Measurements from ENCODE around the gene KRTAP5-5.
"Not testable (repeated sequence)": the region's sequence is repeated elsewhere in the genome, so short reads cannot be mapped to it uniquely, and the experiment has no call there.

KRTAP5-5 gene

DNA sequence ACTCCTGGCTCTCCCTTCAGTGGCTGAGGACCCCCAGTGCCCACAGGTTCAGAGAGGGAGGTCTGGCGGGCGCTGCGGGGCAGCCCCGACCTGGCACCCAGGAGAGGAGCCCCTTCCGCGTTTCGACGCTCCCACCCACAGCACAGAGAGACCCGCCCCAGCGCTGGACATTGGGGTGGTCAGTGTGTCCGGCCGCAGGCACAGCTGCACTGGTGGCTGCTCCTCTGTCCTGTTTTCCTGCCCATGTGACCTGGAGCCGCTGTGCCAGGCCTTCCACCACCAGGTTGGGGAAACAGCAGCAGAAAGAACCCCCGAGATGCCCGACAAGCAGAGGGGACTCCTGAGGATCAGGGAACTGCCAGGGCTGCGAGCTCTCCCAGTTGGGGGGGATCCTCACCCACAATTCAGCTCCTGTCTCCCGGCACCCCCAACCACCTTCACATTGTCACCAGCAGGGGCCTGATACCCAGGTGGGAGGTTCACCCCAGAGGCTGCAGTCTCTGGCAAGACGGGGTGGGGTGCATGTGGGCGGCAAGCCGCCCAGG, 13.6 kb downstream of the KRTAP5-5 start:
- no peak for DNase-seq

DNA sequence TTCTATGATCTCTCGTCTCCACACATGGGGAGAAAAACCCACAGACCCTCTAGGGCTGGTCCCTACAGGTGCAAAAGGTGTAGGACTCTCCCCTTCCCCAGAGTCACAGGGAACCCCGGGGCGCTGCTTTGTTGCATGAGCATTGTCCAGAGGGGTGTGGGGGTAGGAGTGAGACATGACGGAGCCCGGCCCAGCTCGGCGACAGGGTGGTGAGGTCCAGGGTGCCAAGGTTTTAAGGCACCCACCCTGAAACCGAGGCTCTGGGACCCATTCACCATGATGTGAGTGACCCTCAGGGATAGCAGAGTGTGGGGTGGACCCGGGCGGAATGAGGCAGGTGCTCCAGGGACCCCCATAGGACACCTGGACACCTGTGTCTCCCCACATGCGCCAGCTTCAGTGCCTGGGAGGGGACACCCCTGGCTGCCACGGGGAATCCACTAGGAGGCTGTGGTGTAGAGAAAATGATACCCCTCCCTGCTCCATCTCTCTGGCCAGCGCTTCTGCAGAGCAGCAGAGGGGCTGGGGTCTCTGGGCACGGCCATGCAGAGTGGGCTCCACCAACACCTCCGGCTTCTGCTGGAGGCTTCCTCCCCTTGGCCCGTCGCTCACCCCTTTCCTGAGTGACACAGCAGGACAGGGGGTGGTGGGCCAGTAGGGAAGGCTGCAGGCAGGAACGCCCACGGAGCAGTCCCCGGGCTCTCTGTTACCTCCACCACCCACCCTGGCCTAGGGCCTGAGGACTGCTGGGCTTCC, 15.2 kb downstream of the KRTAP5-5 start:
- DNase-seq, result no peak

DNA sequence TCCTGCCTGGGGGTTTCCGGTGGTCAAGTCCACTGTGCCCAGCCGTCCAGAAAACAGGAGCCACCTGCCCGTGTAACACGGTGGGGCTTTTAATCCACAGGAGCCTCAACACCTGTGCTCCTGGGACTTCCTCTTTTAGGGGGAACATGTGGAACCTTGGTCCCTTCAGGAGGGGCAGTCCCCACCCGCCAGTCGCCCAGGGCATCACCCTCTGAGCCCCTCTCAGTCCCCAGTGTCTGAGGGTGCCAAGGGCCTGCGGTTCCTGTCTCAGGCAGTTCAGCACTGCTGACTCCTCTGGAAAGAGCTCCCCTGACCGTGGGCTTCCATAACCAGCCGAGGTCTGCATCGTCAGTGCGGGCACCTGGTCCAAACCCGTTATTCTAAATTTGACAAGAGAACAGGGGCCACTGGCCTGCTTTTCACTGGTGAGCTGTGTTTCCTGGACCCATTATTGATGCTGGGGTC, 15.8 kb downstream of the KRTAP5-5 start:
- no peak for DNase-seq

DNA sequence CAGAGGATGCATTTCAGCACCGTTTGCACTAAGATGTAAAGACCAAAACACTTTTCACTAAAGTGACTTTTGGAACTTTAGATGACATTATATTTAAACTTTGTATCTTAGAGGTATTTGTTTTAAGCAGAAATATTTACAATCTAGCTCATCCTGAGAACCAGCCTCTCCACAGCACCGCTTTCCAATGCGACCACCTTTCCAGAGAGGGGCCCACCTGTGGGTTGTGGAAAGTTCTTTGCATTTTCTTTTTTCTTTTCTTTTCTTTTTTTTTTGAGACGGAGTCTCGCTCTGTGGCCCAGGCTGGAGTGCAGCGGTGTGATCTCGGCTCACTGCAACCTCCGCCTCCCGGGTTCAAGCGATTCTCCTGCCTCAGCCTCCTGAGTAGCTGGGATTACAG, 17.0 kb downstream of the KRTAP5-5 start:
- not testable (repeated sequence) for DNase-seq

DNA sequence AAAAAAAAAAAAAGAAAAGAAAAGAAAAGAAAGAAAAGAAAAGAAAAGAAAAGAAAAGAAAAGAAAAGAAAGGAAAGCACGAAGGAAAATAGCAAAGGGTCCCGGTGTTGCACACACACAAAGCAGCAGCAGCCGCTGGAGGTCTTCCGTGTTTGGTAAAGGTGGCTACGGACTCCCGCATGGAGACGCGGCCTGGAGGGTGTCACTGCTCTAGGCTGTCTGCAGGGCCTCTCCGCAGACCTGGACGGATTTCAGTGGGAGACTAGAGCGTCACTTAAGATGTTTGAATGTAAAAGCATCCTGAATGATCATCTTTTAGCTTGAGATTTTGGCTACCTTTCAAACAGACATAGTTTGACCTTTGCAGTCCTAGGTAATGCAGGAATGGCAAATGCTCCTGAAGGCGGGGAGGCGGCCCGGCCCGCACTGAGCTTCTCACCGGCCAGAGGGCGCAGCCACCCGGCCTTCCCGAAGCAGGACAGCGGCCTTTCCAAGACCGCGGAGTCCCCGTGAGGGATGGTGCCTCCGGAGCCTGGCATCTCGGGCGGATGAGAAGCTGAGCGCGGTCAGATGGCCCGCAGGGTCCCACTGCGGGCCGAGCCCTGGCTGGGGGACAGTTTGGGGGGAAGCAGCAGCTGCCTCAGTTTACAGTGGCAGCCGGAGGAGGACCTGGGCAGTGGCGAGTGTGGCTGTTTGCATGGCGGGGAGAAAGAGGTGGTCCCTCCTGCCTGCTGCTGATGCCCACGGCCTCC, 18.5 kb downstream of the KRTAP5-5 start:
- no peak for DNase-seq

DNA sequence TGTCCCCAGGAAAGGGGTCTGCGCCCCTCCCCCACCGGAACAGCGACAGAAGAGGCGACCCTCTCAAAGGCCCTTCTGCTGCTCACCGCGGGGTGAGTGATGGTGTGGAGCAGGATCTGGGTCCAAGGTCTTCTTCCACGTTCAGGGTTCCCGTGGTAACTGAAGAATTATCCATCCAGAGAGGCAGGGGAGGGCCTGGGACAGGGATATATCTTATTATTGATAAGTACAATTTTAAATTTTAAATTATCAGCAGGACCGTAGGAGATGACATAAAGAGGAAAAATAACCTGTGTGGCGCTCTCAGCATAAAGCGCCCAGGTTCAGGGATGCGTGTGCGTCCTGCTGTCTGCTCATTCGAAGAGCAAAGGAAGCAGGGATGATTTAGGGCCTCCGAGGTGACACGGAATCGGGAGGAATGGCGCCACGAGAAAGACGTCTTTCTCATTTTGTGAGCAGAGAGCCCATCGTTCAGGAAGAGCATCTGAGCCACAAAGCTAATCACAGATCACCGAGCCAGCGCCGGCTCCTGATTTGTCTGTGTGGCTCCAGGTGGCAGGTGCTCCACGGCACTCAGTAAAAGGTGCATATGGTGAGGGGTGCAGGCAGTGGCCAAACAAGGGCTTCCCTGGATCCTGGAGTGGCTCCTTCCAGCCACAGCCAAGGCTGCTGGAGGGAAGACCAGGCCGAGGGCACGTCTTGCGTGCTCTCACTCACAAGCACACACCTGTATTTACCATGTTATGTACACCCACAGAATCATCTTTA, 19.3 kb downstream of the KRTAP5-5 start:
- DNase-seq, result no peak

DNA sequence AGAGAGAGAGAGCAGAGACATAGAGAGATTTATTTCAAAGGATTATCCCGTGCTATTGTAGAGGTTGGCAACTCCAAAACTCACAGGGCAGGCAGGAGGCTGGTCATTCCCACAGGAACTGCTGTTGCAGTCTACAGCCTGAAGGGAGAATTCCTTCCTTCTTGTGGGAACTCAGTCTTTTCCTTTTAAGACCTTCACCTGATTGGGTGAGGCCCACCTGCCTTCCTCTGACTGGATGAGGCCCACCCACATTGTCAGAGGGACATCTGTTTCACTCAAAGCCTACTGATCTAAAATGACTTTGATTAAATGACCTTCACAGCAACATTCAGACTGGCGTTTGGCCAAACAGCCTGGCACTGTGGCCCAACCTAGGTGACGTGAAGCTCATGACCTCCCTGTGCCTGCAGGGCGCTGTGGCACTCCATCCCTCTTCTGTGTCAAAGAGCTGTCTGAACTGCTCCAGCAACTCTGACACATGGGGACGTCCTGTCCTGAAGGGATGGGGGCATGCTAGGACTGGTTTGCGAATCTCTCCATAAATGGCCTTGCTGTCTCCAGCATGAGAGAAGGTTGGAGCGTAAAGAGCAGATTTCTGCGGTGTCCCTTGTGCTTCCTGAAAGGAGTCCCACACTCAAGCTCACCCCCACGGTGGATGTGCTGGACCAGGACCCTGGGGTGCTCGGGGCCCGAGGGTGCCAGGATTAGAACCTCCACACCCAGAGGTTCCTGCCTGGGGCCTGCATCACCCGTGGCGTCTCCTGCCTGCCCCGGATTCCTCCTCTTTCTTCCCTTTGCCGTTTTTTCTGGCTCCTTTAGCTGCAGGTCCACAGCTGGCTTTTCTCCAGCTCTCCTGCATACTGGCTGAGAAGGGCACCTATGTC, 20.7 kb downstream of the KRTAP5-5 start:
- DNase-seq, result no peak

DNA sequence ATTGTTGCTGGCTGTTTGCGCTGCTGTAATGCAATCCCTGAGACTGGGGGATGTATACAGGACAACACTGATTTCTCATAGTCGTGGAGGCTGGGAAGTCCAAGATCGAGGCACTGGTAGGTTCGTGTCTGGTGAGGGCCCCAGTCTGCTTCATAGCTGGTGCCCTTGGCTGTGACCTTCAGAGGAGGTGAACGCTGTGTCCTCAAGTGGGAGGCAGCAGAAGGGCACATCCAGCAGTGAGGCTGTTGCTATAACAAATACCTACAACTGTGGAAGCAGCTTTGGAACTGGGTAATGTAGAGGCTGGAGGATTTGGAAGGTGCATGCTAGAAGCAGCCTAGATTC, 21.3 kb downstream of the KRTAP5-5 start:
- DNase-seq, result no peak

DNA sequence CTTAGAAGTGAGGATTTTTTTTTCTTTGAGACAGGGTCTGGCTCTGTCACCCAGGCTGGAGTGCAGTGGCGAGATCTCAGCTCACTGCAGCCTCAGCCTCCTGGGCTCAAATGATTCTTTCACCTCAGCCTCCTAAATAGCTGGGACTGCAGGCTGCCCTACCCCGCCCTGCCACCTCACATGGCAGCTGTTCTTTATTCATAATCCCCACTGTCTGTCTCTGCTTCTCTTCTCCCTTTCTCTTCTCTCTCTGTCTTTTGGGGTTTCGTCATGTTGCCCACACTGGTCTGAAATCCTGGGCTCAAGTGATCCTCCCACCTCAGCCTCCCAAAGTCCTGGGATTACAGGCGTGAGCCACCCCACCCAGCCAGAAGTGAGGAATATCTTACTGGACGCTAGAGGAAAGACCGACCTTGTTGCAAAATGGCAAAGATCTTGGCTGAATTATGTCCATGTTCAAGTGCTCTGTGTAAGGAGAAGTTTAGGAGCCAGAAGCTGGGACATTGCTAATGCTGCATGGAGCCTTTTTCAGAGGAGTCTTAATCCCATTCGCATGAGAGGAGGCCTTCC, 21.9 kb downstream of the KRTAP5-5 start:
- no peak for DNase-seq

DNA sequence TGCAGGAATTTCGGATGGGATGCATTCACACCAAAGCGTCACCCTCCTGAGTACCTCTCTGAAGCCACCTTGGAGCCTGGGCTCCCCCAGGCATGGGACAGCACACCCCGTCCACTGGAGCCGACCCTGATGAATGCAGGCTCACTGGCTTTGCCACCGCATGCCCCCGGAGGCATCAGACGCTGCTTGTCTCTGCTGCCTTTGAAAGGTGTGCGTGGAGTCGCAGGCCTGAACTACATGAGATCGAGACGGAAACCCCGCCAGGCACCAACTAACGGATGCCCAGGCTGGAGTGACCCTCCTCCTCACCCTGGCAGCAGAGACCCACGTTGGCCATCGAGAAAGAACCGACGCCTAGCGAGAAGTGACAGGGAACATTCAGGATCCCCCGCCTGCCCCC, 22.5 kb downstream of the KRTAP5-5 start:
- DNase-seq, result no peak

DNA sequence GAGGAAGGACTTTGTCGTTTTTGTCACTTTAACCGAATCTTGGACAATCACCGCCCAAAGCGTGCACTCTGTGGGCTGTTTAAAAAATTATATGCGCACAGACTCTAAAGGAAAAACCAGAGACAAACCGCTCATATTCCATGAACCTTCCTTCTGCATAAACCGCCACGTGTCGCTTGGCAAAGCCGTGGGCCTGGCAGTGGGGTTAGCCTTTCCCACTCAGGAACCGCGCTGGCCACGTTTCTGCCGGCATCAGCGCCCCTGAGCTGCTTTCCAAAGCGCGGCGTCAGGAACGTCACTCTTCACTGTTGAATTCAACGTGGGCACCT, 22.8 kb downstream of the KRTAP5-5 start:
- DNase-seq, result no peak

DNA sequence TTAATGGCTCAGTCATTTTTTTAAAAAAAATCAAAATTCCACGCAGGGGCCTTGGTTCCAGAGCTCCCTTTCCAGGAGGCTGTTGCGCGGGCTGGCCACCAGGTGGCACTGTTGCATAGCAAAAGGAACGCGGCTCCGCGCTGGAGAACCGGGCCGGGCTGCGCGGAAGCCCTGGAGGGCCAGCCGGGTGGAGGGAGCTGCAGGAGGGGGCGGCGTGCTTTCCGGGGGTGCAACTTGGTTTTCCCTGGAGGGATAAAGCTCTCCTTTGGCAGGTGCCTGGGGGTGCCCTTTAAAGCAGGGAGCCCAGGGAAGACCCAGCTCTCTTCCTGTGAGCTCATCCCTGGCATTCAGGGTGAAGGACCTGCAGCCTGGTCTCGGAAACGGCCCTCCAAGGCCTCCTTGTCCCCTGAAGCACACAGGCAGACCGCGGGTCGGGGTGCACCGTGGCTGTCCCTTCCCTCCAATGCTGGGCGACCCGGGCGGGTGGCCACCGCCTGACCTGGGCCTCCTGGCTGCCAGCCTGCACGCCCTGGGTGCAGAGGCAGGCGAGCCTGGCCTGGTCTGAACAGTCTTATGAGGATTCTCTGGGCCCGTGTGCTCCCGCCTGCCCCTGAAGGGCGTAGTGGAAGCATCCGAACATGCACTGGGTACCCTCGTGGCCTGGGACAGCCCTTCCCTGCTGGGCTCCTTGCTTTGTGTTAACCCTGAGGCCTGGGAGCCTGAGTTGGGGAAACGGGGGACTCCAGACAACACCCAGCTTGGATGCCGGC, 23.4 kb downstream of the KRTAP5-5 start:
- peak in 1 of 2 experiments; percentile 28 for DNase-seq

DNA sequence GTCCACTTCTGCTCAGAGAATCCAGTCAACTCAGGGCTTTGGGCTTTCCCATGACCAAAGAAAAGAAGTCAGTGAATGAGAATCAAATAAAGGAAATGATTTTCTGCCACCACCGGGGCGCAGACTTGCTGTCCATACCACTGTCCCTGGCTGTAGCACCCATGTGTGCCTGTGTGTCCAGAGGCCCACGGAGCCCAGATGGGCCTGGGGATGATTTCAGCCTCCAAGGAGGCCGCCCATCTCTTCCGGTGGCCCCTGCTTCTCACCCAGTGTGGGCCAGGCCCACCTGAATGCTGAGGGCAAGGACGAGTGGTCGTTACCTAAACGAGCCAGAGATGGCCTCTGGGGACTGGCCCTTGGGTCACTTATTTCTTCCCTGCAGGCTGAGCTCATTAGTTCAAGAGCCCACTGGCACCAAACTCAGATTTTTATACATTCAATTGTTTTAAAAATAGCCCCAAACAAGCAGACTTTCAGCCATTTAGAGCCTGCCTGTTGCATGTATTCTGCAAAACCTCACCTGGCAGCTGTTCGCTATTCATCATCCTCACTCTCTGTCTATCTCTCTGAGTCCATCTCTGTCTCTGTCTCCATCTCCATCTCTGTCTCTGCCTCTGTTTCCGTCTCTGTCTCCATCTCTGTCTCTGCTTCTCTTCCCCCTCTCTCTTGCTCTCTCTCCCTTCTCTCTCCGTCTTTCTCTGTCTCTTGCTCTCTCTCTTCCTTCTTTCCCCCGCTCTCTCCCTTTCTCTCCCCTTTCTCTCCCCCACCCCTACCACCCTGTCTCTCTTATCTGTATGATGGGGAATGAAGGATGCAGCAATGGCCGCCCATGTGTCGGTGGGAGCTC, 24.2 kb downstream of the KRTAP5-5 start:
- no peak for DNase-seq

DNA sequence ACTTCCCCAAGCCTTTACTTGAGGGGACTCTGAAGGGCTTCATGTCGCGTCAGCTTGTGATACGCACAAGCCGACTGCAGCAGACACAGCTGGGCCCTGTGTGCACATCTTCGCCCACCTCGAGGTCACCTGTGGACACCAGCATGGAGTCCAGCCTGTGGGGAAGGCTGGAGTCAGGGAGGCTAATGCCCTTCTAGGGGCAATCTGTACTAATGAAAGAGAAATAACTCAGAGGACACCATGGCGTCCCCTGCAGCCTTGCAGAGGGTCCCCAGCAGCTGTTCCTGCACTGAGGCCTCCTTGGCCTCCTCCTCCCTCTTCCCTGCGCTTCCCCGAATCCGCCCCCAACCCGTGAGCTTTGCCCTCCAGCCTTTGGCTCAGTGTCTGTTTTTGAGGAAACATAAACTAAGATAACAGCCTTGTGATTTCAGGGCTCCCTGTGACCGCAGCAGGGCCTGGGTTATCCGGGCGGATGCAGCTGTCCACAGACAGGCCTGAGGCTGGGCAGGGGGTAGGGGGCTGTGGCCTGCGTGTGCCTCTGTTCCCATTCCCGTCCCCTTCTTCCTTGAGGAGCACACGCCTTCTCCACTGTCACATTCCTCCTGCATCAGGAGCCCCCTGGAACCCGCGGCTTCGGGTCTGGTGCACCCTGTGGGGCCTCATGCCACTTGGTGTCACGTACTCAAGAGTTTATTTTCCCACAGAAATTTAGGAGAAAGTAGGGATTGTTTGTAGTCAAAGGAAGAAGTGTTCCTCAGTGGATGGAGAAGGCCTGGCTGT, 25.0 kb downstream of the KRTAP5-5 start:
- no peak for DNase-seq

DNA sequence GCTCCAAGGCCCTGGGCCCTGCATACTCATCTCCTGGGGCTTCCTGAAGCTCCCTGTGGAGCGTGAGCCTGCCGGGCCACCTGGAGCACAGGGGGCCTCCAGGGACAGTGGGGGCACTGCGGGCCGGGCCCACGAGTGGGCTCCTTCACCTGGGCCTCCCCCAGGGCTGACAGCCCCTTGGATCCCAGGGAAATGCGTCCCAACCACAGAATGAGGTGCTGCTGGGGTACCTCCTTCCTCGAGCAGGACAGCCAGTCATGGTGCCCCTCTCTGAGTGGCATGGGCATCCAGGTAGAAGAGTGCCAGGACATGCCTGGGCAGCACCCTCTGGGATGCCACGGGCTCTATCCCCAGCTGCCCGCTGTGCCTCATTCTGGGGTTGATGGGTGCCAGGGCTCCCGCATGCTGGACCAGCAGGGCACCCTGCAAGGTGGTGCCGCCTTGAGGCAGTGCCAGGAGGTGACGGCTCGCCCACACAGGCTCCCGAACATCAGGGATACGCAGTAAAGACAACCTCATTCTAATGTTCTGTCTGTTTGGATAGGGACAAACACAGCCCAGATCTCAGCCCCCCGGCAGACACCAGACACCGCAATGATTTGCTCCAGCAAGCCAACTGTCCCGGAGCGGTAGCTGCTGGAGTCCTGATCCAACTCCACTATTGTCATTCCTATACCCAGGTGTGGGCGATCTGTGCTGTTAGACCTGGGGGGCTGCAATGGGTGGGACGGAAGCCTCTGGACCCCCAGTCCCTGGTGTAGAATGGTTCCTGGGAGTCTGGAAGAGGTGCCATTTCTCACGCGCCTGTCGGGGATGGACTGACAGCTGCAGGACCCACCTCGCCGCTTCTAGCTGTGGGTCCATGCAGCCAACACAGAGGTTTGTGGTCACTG, 25.8 kb downstream of the KRTAP5-5 start:
- DNase-seq, result no peak

DNA sequence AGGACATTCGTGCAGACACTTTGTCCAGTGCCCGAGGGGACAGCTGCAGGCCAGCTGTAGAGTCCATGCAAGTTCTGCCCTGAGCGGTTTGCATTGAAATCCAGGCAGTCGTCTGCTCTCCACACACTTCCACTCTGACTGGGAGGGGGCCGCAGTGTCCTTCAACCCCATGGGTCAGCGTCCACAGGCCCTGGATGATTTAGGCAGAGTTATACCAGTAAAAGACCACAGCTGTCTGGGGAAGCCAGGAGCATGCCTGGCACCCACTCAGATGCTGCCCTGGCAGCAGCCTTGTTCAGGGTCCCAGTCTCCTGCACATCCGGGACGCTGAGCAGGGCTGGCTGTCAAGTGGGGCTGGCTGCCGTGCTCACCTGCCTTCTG, 26.5 kb downstream of the KRTAP5-5 start:
- no peak for DNase-seq

DNA sequence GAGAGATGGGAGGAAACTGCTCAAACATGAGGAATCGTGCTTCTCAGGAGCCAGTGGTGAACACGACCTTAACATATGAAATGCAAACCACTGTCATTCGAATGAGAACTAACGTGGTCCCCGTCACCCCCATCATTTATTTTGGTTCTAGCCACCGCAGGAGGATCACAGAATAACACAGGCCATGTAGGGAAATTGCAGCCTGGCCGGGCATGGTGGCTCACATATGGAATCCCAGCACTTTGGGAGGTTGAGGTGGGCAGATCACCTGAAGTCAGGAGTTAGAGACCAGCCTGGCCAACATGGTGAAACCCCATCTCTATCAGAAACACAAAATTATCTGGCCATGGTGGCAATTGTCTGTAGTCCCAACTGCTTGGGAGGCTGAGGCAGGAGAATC, 27.1 kb downstream of the KRTAP5-5 start:
- DNase-seq, result no peak

DNA sequence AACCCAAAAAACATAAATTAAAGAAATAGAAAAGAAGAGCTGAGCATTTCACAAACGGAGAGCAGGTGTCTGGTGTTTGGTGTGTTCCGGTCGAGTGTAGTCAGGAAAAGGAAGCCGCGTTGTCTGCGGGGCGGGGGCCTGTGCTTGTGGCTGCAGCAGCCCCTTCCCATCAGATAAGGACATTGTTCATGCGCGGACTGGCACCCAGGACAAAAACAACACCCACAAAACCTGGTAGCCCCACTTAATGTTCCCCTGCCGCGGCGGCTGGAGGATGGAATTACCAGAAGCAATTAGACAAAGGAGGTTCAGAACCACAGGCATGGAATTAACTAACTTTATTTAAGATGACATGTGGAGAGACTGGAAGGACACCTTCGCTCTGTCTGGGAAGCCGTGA, 29.9 kb downstream of the KRTAP5-5 start:
- DNase-seq, result no peak

Measured in SW 1271 (cell line).